SH-SY5Y (cell line): ENCODE measurements around the gene RHEX.

ENCODE experiments used
- GATA2 ChIP-seq: IDR thresholded peaks from 2 replicates; pipeline ENCODE4 v1.6.1; 2011; ENCODE audit warnings: mild to moderate bottlenecking, low read depth, low read length
- GATA3 ChIP-seq: IDR thresholded peaks from 2 replicates; pipeline ENCODE4 v1.6.1; 2011; ENCODE audit warnings: low read depth, mild to moderate bottlenecking, low read length, moderate library complexity

- TF ChIP-seq GATA3 (no peak), GATA2 (no peak)
Observed at GRCh38 chr1:206025283-206025820, 27.6 kb upstream of the RHEX start.
